Raji (cell line): ENCODE data around the gene STK16.

Experiments
- POLR2A ChIP-seq: IDR thresholded peaks from 2 replicates; pipeline ENCODE4 v1.6.1; 2011; ENCODE audit warnings: low read depth, low read length, control low read depth; ENCODE audit not compliant: insufficient read depth

The STK16 gene

GRCh38 chr2:219247678-219248642 is 2.7 kb downstream of the STK16 start:
- TF ChIP-seq POLR2A, result peak; percentile 15; the same call in 1 of the 2 replicates

DNA sequence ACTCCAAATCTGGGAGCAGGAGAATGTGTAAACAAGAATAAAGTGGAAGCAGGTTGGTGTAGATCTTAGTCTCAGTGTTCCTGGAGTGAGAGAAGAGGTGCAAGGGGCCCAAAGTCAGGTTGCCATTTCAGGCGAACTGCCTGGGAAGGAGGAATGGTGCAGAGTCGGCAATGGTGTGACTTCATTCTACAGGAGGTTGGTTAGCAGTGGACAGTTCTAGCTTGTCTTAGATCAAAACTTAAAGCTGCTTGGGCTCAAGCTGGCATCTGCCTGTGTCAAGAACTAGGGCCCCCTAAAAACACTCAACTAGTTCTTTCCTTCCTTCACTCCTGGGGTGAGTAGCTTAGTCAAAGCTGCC is 3.5 kb downstream of the STK16 start:
- no peak for TF ChIP-seq POLR2A

DNA sequence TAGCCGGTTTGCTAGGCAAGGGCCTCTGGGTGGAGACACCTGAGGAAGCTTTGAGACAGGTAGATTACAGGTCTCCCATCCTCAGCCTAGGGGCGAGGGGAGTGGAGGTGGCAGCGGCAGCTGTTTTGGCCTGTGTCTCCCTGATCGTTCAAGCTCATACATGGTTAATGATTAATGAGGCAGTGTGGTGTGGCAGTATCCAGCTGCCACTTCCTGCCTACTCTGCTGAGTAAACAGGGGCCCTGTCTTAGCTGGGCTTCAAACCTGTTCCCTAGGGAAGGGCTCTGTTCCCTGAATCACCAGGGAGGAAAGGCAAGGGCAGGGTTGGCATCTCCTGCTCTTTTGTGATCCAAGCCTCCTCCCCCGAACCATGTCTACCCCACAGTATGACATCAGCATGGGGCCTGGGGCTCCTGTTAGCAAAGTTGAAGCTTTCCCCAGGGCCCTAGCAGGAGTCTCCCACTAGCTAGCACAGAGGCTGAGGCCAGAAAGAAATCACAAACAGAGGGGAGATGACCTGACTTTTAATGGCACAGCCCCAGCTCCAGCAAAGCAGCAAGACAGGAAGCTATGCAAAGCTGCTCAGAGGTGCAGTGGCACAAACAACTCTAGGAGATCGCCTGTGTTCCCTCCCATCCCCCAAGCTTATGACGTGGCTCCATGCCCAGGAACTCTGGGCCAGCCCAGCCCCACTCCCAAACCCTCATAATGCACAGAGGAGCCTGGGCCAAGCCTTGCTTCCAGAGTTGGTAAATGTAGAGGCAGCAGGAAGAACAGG is 4.1 kb downstream of the STK16 start:
- peak; percentile 70 for TF ChIP-seq POLR2A

DNA sequence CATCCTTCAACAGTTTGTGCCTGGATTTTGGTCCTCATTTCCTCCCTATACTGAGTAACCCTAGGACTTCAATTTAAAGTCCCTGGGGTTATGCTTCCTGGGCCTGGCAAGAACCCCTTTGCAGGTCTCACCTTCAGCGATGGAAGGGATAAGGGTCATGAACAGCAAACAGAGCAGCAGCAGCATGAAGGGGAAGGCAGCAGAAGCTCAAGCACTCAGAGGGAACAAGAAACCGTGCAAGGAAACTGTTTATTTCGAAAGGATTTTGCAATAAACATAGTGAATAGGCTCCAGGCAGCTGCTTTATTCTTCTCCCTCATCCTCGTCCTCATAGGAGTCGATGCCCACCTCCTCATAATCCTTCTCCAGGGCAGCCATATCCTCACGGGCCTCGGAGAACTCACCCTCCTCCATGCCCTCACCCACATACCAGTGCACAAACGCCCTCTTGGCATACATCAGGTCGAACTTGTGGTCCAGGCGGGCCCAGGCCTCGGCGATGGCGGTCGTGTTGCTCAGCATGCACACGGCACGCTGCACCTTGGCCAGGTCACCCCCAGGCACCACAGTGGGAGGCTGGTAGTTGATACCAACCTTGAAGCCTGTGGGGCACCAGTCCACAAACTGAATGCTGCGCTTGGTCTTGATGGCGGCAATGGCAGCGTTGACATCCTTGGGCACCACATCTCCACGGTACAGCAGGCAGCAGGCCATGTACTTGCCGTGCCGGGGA is 4.9 kb downstream of the STK16 start:
- TF ChIP-seq POLR2A, result 0 out of 2 replicates have a peak, but pooled peaks have one; percentile 29

- TF ChIP-seq POLR2A, result no peak
Measured at GRCh38 chr2:219251656-219252055, 6.4 kb downstream of the STK16 start.

DNA sequence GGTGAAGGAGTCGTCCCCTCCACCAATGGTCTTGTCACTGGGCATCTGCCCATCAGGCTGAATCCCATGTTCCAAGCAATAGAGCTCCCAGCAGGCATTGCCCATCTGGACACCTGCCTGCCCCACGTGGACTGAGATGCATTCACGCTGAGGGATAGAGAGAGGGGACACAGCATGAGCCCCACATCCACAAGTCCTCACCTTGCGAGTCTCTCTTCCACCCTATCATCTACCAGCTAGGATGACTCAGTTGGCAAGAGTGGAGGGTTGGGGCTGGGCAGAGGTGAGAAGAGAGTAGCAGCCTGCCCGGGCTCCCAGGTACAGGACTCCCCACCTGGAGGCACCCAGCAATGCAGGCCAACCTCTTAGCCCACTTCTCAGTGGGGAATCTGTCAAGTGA is 6.8 kb downstream of the STK16 start:
- TF ChIP-seq POLR2A, result no peak

DNA sequence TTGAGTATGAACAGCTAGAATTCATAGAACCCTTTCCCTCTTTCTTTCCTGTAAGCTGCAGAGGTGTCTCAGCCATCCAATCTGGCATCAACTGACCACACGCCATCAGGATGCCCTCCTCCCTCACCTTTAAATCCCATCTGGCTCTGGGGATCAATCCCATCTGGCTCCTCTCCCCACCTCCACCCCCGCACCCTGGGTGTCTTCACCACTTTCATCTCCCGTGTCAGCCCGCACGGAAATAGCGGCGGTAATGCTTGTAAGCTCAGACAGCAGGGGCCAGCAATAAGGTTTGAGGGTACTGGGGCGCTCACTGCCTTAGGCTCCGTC is 7.3 kb downstream of the STK16 start:
- no peak for TF ChIP-seq POLR2A

DNA sequence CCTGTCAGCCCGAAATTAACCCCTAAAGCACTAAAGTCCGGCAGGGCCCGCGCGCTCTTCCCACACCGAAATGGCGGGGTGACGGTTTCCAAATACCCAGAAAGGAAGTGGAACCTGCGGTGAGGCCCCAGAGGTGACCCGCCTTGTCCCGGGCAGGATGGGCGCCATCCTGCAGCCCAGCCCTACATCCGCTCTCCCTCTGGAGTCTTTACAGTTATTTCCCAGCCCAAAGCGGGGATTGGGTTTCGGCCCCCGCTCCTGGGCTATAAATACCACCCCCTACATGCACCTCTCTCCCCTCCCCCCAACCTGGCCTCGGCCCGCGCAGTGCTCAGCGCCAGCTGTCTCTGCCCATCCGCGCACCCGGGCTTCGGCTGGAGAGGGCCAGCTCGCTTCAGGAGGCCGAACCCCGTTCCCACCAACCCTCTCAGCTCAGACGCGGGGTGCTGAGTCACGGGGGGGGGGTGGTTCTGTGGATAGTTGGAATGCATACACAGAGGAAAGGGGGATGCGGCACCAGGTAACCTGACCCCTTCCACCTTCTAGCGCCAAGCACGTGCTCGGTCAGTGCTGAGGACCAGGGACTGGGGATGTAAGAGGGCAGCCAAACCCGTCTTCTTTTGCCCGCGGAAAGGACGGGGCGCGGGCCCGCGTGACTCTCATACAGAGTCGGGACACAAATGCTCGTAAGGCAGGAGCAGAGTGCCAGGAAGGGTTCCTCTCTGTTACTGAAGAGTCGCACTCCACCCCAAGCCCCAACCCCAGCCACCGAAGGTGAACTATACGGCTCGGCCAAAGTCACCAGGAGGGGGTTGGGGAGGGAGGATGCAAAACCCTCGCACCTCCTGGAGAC is 7.8 kb downstream of the STK16 start, which contains the start of gene TUBA4B:
TUBA4B (plus strand) TSS at position 344 of the 853 bp plus-strand sequence; CDS start at position 509, 165 bp downstream.
- TF ChIP-seq POLR2A, result no peak; the same call in 1 of the 2 replicates

DNA sequence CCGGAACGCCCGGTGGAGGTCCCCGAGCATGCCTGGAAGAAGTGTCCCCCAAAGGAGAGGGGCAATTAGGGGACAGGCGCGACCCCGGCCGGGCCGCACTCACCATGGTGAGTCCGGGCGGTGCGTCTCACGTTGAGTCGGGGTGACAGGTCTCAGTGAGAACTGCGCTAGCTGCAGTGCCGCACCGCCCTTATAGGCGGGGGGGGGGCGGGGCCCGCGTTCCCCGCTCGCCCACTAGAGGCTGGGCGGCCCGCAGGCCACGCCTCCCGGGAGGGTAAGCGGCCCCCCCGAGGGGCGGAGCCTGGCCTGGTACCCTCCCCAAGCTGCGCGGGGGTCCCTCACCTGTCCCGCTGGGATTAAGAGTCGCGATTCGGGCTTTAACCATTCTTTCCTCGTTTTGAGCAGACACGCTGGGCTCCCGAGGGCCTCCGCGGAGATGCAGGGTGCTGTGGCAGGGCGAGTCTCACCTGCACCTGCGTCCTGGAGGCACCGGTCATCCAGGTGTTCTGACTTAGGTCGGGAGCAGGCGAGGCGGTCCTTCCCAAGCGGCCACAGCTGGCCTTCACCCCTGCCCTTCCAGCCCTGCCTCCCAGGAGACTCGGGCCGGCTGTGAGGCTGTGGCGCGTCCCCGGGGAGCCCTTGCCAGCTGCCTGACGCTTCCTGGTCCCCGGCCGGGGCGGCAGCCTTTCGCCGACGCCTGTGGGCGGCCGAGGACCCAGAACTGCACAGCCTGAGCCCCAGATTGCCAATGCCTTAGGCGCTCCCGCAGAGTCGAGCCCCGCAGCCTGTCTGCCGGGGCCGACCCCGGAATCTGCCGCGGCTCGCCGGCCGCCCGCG is 8.7 kb downstream of the STK16 start, which contains the start of gene TUBA4A:
TUBA4A (minus strand) TSS at position 166 of the 837 bp plus-strand sequence; CDS start at position 106, 60 bp downstream.
- TF ChIP-seq POLR2A, result peak; percentile 99

- no peak for TF ChIP-seq POLR2A
Measured at GRCh38 chr2:219254590-219255201, 9.4 kb downstream of the STK16 start.

GRCh38 chr2:219261024-219261855 is 16.0 kb downstream of the STK16 start:
- no peak for TF ChIP-seq POLR2A

DNA sequence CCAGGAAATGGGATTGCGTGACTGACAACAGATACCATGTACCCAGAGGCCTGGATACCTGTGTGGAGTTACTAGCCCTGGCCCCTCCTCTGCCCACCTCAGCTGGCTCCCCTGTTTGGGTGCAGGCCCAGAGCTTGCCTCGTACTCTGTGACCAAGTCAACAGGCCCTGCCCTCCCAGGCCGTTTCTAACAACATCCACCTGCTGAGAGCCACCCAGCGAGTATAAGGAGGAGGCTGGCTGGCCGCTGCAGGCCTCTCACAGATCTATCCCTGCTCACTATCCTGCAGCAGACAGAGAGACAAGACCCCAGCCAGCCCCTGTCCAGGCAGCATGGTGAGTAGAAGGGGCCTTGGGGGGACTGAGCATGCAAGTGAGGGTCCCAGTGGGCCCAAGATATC is 21.0 kb downstream of the STK16 start:
- TF ChIP-seq POLR2A, result no peak
